Psoas muscle (tissue), 8 donors: Measurements from ENCODE around the gene DMD. TPM values are rescaled to one million over a fixed set of nuclear protein-coding genes. Genes with fewer than 3 reads are reported as not detected.

Experiments
- ATAC-seq, 4 donors: fragments of 200-7000 bp; cut with Tn5 transposase; one replicate each; pipeline ENCODE4 v1.9.1; 2020; ENCODE audit warnings: moderate library complexity in 3 of 4, mild to moderate bottlenecking in 2 of 4
- DNase-seq, 2 donors: peaks; one replicate each; pipeline ENCODE4 v3.0.0-alpha.2; 2020
- H3K27ac ChIP-seq: fragments of 200-600 bp; one replicate; pipeline ENCODE4 v1.8.0; 2022
- H3K27me3 ChIP-seq, 3 donors: fragments of 200-600 bp in 1 of 3; one replicate each; pipeline versions ENCODE4 v1.6.1 to v1.8.0; 2013 to 2022; ENCODE audit warnings: low read length in 2 of 3, mild to moderate bottlenecking in 2 of 3, moderate library complexity in 1 of 3; ENCODE audit not compliant: insufficient read depth in 3 of 3
- H3K36me3 ChIP-seq, 2 donors: fragments of 200-600 bp in 1 of 2; one replicate each; pipeline versions ENCODE4 v1.6.1 to v1.8.0; 2013 to 2022; ENCODE audit warnings: low read depth in 1 of 2, mild to moderate bottlenecking in 1 of 2, moderate library complexity in 1 of 2; ENCODE audit not compliant: insufficient read depth in 1 of 2
- H3K4me1 ChIP-seq: fragments of 200-600 bp; one replicate; pipeline ENCODE4 v1.8.0; 2022
- H3K4me3 ChIP-seq: fragments of 200-600 bp; one replicate; pipeline ENCODE4 v1.8.0; 2022; ENCODE audit warnings: mild to moderate bottlenecking
- H3K9me3 ChIP-seq: fragments of 200-600 bp; one replicate; pipeline ENCODE4 v1.8.0; 2022
- CTCF ChIP-seq: fragments of 200-600 bp; IDR thresholded peaks from one replicate; pipeline ENCODE4 v1.8.0; 2022; ENCODE audit warnings: antibody characterized with exemption
- WGBS, 3 donors: extraction: QIAGEN DNeasy Blood & Tissue Kit; methylation state at CpG; one replicate each; pipeline versions ENCODE4 v1.1.6 to v1.1.7; 2013; 5-methylcytosine and 5-hydroxymethylcytosine counted together
- intact Hi-C, 2 donors: fragments of 100-400 bp; cut with DNase I; formaldehyde crosslinking; loops; one replicate each; pipeline versions ENCODE4 v1.11.0 to v1.14.2; 2022
- polyA plus RNA-seq, 3 donors: library from polyadenylated mRNA; stranded (reverse); fragments of 200-250 nt; gene quantifications; one replicate each; pipeline ENCODE4 v1.2.3, GENCODE V29; 2013
- total RNA-seq, 4 donors: library from RNA; stranded (reverse); fragmentation: NEBNext Ultra II Directional in 2 of 4; extraction: Animal tissue kit (Norgen Biotek cat#: 25700) in 2 of 4; gene quantifications; one replicate each; pipeline versions ENCODE4 v1.2.1 to v1.2.4, GENCODE V29; 2021 to 2023
- donor health status: healthy with polysubstance abuse.
- donor health status: DM: no; HTN: no; CAD: no; lungs with moderate emphysema.
- donor health status: Bipolar disorder and iron deficiency.
- donor health status: healthy.
- donor health status: DM: yes; HTN: yes; CAD: no.
- donor health status: DM: no; HTN: no; CAD: no.
- donor health status: DM: no; HTN: no; CAD: no.
- donor health status: DM: yes; HTN: yes; CAD: no.

DMD gene
- total and polyA plus RNA-seq, 7 donors, result 6.8 to 170 (median 86.5) TPM

- TF ChIP-seq CTCF, result no peak
- intact Hi-C loops, result no loop called here
- Histone ChIP-seq H3K27me3 (no peaks in the 10 kb centered on the region), H3K27ac (no peak overlapping the region), H3K36me3 (no peaks in the 10 kb centered on the region), H3K4me3 (no peak overlapping the region), H3K9me3 (no peaks in the 10 kb centered on the region), H3K4me1 (no peaks in the 10 kb centered on the region)
- WGBS, 3 donors, result 46 to 66% (median 50%) methylated on average over 5 of the region's 5 CpGs
- no peak for ATAC-seq
- DNase-seq, result no peak
Measured at GRCh38 chrX:31356275-31357212, 1854.8 kb downstream of the DMD start.

- no peak for TF ChIP-seq CTCF
- no peak for DNase-seq
- WGBS, 3 donors, result 65 to 88% (median 86%) methylated on average over 6 of the region's 6 CpGs
- intact Hi-C loops, result no loop called here
- Histone ChIP-seq H3K9me3 (no peaks in the 10 kb centered on the region), H3K27ac (no peak overlapping the region), H3K27me3 (no peaks in the 10 kb centered on the region), H3K36me3 (no peaks in the 10 kb centered on the region), H3K4me1 (no peaks in the 10 kb centered on the region), H3K4me3 (no peak overlapping the region)
- ATAC-seq, result no peak
Measured at GRCh38 chrX:31355206-31355955, 1856.0 kb downstream of the DMD start.

GRCh38 chrX:31353095-31353494 lies 1858.3 kb downstream of the DMD start:
- no peak for ATAC-seq
- no peaks in the 10 kb centered on the region for H3K4me1 ChIP-seq
- no peak for DNase-seq
- no peaks in the 10 kb centered on the region for H3K36me3 ChIP-seq
- no peak overlapping the region for H3K4me3 ChIP-seq
- intact Hi-C loops, result no loop called here
- no peak overlapping the region for H3K27ac ChIP-seq
- TF ChIP-seq CTCF, result no peak
- no peaks in the 10 kb centered on the region for H3K9me3 ChIP-seq
- WGBS, 3 donors, result 73 to 91% (median 90%) methylated on average over 4 of the region's 4 CpGs
- H3K27me3 ChIP-seq, result no peaks in the 10 kb centered on the region

GRCh38 chrX:31350808-31351074 lies 1860.6 kb downstream of the DMD start:
- WGBS, 3 donors, result 92 to 100% (median 95%) methylated on average over 1 of the region's 1 CpG
- Histone ChIP-seq H3K4me3 (no peak overlapping the region), H3K27me3 (no peaks in the 10 kb centered on the region), H3K27ac (no peak overlapping the region), H3K9me3 (no peaks in the 10 kb centered on the region), H3K4me1 (no peaks in the 10 kb centered on the region), H3K36me3 (no peaks in the 10 kb centered on the region)
- intact Hi-C loops, result no loop called here
- ATAC-seq (no peak), DNase-seq (no peak)
- no peak for TF ChIP-seq CTCF
